Right lobe of liver (tissue), 4 donors: ENCODE measurements around the gene MID1IP1.

Experiments used
- POLR2A ChIP-seq: fragments of 450-650 bp; IDR thresholded peaks from one replicate; pipeline ENCODE4 v1.6.1; 2017; ENCODE audit warnings: antibody characterized with exemption, mild to moderate bottlenecking
- TF ChIP-seq, protein P1 (sequence below), 4 donors: fragments of 200-600 bp in 3 of 4; fragments of 450-650 bp in 1 of 4; IDR thresholded peaks; one replicate each; pipeline versions ENCODE4 v1.5.1 to v1.8.0; 2016 to 2022; ENCODE audit warnings: antibody characterized with exemption in 4 of 4, mild to moderate bottlenecking in 2 of 4
- donor health status: DM: no; HTN: no; CAD: no.
- donor health status: DM: no; HTN: no; CAD: no.
- donor health status: DM: no; HTN: yes; CAD: no.

DNA sequence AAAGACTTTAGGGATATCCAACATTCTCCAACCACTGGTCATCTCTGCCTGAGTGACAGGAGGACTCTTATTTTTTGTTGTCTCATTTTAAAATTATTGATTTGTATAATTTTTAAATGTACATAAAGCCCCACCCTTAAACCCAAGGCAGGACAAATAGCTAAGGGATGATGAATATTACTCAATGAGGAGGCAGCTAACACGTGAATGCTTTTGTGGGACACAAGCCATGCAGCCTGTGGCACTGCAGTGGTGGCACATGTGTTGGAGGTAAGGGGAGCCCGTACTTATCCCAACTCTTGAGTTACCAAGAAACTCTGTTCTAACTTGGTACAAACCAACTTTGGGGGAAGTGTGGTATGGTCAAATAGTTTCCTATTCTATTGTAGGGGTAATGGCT, 19.5 kb downstream of the MID1IP1 start:
- TF ChIP-seq, protein P1, sequence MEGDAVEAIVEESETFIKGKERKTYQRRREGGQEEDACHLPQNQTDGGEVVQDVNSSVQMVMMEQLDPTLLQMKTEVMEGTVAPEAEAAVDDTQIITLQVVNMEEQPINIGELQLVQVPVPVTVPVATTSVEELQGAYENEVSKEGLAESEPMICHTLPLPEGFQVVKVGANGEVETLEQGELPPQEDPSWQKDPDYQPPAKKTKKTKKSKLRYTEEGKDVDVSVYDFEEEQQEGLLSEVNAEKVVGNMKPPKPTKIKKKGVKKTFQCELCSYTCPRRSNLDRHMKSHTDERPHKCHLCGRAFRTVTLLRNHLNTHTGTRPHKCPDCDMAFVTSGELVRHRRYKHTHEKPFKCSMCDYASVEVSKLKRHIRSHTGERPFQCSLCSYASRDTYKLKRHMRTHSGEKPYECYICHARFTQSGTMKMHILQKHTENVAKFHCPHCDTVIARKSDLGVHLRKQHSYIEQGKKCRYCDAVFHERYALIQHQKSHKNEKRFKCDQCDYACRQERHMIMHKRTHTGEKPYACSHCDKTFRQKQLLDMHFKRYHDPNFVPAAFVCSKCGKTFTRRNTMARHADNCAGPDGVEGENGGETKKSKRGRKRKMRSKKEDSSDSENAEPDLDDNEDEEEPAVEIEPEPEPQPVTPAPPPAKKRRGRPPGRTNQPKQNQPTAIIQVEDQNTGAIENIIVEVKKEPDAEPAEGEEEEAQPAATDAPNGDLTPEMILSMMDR (IDR thresholded peaks at IDR 0.05): no peak
- no peak for TF ChIP-seq POLR2A
